Inflammatory macrophage (primary cell): ENCODE data around the gene NATD1.
A peak's percentile ranks its signal among the peaks of the same experiment; 100 is the strongest.
"Not testable (repeated sequence)": the region's sequence is repeated elsewhere in the genome, so short reads cannot be mapped to it uniquely, and the experiment has no call there.

Source experiments
- DNase-seq, 2 donors: peaks; one replicate each; pipeline ENCODE4 v3.0.0-alpha.2; 2020 to 2022

The NATD1 gene

GRCh38 chr17:21214015-21214776 is 39.0 kb downstream of the NATD1 start, which contains the start of gene TMEM11:
TSS of gene TMEM11 (minus strand) at chr17:21214161. CDS start at chr17:21214152, 9 bp downstream.
- DNase-seq: peak; percentile 96 to 98

GRCh38 chr17:21213638-21214014 is 39.6 kb downstream of the NATD1 start:
- DNase-seq: peak; percentile 49 to 59

DNA sequence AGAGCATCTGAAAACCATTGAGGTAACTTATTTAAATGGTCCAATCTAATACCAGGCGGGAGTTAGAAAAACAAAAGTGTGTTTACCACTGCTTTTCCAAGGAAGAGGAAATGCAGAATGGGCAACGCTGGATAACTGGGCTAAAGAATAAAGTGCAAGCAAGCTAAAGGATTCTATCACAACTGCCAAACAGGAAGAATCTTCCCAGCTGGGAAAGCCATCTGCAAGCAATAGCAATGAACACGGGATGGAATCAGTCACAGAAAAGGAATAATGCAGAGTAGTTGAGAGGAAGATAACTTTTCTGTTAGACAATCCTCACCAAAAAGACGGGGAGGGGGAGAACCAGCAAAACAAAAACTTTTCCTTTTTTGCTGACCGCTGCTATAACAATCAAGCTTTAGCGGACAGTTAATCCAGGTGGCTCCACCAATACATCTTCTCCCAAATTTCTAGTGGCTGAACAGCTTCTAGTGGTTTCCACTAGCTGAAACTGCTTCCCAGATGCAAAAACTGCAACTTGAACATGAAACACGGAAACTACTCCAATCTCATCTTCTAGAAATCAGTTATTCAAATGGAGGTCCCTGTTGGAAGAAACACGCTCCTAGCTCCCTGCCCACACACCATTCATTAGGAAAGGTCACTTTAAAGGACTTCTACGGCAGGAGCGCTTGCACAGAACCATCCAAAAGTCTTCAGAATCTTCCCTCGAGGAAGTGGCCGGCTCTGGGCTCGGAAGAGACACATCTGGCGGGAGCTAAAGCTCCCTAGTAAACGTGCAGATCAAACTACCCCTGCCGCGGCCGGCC is 40.2 kb downstream of the NATD1 start:
- DNase-seq: no peak

DNA sequence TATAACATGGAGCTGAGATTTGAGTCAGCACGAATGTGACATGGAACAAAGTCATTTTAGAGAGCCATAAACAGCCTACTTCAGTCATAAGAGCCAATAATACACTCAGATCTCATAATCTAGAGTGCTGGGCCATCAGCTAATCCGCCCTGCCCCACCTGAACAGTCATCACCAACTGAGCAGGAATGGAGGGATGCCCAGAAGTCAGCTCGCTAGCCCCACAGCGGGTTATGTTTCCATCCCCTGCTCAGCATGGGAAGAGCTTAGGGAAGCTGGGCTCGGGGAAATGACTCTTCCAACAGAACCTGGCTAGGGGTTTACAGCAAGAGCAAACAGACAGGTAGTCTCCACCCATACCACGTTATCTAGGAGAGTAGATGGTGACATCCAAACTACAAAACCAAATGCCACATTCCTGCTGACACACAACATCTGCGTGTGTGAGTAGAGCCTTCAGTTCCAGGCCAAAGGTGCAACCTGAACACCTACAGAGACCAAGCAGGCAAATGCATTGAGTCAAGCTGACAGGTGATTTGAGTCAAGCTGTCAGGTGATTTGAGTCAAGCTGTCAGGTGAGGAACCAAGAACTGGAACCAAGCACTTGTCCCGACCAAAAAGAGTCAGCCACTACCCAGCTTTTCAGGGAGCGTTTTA is 41.3 kb downstream of the NATD1 start:
- DNase-seq: no peak

- DNase-seq: peak; percentile 27 to 51
These were observed 42.7 kb downstream of the NATD1 start for GRCh38 chr17:21210411-21211076.

- no peak for DNase-seq
These were observed 43.6 kb downstream of the NATD1 start for GRCh38 chr17:21209511-21210175.

- DNase-seq: no peak
These were observed 44.9 kb downstream of the NATD1 start for GRCh38 chr17:21208352-21208751.

DNA sequence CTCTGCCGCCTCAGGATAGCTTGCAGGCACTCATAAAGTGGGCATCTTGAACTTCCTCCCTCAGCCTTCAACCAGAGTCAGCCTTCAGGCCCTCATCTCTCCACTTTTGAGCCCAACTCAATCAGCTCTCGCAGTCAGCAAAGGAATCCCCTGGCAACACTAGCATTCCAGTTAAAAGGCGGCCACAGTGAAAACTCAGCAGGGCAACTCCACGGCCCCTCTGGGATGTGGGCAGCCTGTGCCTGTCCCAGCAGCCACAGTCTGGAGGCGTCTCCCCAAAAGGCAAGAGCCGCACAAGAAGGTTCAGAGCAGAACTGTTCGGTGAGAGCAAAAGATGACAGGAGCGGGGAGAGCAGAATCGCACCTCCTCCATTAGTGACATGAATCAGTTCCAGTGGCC is 48.3 kb downstream of the NATD1 start:
- no peak for DNase-seq

DNA sequence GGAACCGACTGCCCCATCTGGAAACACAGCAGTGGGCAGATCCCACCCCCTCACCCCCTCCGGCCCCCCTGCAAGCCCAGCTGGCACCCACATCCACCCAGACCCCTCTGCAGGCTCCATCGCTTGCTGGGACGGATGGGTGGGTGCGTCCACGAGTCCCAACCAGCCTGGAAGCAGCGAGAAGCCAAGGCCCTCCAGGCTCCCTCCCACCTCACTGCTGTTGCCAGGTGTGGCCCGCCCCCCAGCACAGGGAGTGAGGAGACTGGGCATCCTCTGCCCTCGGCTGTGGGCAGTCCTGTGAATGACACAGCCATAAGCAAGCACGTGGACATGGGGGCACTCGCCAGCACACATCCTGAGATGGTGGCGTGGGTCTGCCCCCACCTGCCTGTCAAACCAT is 50.7 kb downstream of the NATD1 start:
- DNase-seq: no peak

DNA sequence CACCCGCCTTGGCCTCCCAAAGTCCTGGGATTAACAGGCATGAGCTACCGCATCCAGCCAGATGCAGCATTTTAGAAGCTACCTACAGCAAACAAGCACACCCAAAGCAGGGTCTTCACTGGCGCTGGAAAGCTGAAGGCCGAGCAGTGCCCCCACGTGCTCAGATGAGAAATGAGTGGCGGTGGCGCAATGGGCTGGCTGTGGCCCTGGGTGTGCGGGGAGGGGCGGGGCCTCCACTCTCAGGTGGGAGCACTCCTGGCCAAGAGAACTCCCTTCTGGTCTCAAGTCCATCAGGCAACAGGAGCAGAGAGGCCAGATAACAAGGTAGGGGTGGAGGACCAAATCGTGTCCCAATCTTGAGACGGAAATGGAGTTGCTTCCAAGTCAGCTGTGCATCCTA is 51.3 kb downstream of the NATD1 start:
- DNase-seq: no peak

GRCh38 chr17:21201298-21201595 is 52.0 kb downstream of the NATD1 start:
- no peak for DNase-seq

GRCh38 chr17:21200590-21201297 is 52.5 kb downstream of the NATD1 start:
- DNase-seq: no peak

- DNase-seq: no peak
These were observed 53.4 kb downstream of the NATD1 start for GRCh38 chr17:21199856-21200255.

- no peak for DNase-seq
These were observed 53.9 kb downstream of the NATD1 start for GRCh38 chr17:21199311-21199710.

DNA sequence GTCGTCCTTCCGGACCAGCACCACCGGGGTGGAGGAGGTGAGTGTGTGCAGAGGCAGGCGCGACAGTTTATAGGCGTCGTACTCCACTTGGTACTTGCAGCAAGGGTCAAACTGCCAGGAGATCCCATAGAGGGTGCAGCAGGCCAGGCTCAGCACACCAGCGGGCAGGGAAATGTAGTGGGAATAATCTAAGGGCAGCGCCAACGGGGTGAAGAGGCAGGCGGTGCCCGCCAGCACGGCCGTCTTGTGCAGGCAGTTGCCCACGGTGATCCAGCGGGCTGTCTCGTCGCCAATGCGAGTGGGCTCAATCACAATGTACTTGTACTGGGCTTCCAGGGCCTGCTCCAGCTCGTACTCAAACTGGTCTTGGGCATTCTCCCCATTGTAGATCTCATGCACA is 54.8 kb downstream of the NATD1 start:
- no peak for DNase-seq

DNA sequence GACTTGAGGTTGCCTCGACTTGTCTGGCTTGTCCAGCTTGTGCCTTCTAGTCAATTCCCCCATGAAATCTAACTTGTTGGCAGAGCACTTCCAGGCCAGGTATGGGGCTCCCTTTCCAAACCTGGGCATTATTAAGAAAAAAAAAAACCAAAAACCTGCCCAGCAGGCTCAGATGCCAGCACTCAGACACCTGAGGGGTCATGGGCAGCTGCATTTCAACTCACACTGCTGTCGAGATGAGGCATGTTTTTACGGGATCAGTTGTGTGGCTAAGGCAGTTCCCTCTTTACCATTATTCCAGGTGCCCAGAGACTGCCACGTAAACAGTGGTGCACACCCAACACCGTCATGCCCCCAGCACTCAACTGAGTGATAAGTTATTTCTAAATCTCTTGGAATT is 57.1 kb downstream of the NATD1 start:
- DNase-seq: no peak

GRCh38 chr17:21194703-21195102 is 58.5 kb downstream of the NATD1 start:
- no peak for DNase-seq

DNA sequence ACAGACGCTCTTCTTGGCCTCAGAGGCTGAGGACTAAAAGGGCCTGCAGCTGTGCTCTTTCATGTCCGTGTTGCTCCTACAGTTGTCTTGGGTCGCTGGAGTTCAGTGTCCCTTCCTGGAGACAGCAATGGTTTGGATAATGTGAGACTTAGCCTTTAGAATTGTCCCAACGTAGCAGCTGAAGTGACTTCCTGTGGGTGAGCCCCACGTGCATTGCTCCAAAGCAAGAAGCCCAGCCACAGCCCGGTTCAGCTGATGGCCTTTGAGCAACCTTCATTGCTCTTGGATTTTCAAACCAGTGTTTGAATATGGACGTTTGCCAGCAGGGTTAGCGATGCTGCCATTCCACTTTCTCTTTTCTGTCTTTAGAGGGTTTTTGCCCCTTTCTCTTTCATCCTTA is 59.0 kb downstream of the NATD1 start:
- no peak for DNase-seq

DNA sequence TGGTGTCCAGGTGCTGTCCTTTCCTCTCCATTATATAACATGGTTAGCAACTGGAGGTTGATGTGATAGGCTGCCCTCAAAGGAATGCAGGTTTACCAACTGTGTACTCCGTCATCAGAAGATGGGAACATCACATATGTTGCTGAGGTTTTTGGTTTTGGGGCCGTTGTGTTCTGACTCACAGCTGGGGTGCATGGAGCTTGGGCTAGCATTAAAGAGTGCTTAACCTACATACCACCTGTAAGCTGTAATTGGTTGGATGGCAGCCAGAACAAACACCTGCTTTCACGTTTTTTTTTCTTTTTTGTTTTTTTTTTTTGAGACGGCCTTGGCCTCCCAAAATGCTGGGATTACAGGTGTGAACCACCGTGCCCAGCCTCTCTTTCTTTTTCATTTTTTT is 60.2 kb downstream of the NATD1 start:
- DNase-seq: no peak

DNA sequence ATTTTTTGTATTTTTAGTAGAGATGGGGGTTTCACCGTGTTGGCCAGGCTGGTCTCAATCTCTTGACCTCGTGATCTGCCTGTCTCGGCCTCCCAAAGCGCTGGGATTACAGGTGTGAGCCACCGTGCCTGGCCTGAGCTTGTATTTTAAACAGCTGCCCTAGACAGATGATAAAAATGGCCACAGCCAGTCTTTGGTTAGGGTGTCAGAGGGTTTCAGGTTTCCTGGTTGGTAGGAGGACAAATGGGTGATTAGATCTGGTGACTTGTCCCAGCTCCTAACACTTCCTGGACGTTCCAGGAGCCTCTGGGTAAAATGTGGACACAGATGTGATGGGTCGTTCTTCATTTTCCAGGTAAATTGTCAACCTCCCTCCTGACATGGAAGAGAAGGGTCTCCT is 60.8 kb downstream of the NATD1 start:
- not testable (repeated sequence) for DNase-seq

- no peak for DNase-seq
These were observed 61.5 kb downstream of the NATD1 start for GRCh38 chr17:21191698-21192097.

DNA sequence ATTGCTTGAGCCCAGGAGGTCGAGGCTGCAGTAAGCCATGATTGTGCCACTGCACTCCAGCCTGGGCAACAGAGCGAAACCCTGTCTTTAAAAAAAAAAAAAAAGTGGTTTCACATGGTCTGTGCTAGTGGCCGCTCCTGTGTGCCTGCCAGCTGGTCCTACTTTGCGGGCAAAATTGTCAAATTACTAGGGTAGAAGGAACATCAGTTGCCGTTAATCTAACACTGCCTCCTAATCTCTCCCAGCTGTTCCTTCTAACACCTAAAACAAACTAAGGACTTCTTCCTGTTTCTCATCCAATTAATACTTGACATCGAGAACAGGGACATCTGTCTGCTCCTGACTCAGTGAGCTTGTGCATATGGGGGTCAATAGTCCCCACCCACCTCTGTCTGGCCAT is 63.1 kb downstream of the NATD1 start:
- DNase-seq: no peak
